ENCODE data around the gene C16orf95. TPM values are rescaled to one million over a fixed set of nuclear protein-coding genes. Genes with fewer than 3 reads are reported as not detected.

Gene C16orf95
- total and polyA plus RNA-seq, 4 donors, result 2.0 to 6.2 (median 4.6) TPM

DNA sequence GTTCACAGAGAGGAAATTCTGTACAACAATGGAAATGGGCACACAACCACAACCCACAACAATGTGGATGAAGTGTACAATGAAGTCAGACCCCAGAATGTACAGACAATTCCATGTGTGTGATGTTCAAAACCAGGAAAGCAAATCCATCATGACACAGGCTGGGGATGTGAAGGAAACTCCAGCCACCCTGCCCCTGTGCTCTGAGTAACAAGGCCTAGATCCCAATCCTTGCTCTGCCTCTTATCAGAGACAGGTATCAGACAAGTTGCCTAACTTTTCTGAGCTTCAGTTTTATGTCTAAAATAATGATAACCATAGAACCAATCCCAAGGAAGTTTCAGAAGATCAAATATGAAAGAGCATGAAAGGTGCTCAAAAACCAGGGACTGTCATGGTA is 1.8 kb upstream of the C16orf95 start:
- H3K4me3 ChIP-seq (ENCODE audit: low read depth in 1 of 3, low read length in 3 of 3), result no peak overlapping the region
- no peak overlapping the region for H3K9ac ChIP-seq (ENCODE audit: low read depth in 1 of 2, low read length in 2 of 2)
- no peaks in the 10 kb centered on the region for H3K36me3 ChIP-seq (ENCODE audit: control insufficient read depth in 4 of 4, insufficient read depth in 3 of 4, low read depth in 1 of 4, low read length in 3 of 4)
- H3K4me1 ChIP-seq (ENCODE audit: control insufficient read depth in 4 of 4, insufficient read depth in 4 of 4, low read length in 3 of 4), result peaks cover 2 to 17% (median 11%) of the 10 kb centered on the region in 4 donors
- H3K9me3 ChIP-seq (ENCODE audit: control insufficient read depth in 4 of 4, low read length in 3 of 4), result no peaks in the 10 kb centered on the region
- no peak overlapping the region for H3K27ac ChIP-seq (ENCODE audit: low read depth in 1 of 2, low read length in 2 of 2)
- TF ChIP-seq, protein P1, sequence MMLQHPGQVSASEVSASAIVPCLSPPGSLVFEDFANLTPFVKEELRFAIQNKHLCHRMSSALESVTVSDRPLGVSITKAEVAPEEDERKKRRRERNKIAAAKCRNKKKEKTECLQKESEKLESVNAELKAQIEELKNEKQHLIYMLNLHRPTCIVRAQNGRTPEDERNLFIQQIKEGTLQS (IDR thresholded peaks at IDR 0.05), result no peak
- TF ChIP-seq JUND (IDR thresholded peaks at IDR 0.05), result no peak
- TF ChIP-seq YY1 (IDR thresholded peaks at IDR 0.05), result no peak
- no peak for TF ChIP-seq TAF1 (conservative IDR thresholded peaks at IDR 0.05)
- TF ChIP-seq RXRA (IDR thresholded peaks at IDR 0.05), result no peak
- TF ChIP-seq, protein P2, sequence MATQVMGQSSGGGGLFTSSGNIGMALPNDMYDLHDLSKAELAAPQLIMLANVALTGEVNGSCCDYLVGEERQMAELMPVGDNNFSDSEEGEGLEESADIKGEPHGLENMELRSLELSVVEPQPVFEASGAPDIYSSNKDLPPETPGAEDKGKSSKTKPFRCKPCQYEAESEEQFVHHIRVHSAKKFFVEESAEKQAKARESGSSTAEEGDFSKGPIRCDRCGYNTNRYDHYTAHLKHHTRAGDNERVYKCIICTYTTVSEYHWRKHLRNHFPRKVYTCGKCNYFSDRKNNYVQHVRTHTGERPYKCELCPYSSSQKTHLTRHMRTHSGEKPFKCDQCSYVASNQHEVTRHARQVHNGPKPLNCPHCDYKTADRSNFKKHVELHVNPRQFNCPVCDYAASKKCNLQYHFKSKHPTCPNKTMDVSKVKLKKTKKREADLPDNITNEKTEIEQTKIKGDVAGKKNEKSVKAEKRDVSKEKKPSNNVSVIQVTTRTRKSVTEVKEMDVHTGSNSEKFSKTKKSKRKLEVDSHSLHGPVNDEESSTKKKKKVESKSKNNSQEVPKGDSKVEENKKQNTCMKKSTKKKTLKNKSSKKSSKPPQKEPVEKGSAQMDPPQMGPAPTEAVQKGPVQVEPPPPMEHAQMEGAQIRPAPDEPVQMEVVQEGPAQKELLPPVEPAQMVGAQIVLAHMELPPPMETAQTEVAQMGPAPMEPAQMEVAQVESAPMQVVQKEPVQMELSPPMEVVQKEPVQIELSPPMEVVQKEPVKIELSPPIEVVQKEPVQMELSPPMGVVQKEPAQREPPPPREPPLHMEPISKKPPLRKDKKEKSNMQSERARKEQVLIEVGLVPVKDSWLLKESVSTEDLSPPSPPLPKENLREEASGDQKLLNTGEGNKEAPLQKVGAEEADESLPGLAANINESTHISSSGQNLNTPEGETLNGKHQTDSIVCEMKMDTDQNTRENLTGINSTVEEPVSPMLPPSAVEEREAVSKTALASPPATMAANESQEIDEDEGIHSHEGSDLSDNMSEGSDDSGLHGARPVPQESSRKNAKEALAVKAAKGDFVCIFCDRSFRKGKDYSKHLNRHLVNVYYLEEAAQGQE (IDR thresholded peaks at IDR 0.05), result no peak
- no peak for TF ChIP-seq HNF4G (IDR thresholded peaks at IDR 0.05)
- no peak for TF ChIP-seq GABPA (IDR thresholded peaks at IDR 0.05 in 1 of 2, conservative IDR thresholded peaks at IDR 0.05 in 1 of 2)
- TF ChIP-seq, protein P3, sequence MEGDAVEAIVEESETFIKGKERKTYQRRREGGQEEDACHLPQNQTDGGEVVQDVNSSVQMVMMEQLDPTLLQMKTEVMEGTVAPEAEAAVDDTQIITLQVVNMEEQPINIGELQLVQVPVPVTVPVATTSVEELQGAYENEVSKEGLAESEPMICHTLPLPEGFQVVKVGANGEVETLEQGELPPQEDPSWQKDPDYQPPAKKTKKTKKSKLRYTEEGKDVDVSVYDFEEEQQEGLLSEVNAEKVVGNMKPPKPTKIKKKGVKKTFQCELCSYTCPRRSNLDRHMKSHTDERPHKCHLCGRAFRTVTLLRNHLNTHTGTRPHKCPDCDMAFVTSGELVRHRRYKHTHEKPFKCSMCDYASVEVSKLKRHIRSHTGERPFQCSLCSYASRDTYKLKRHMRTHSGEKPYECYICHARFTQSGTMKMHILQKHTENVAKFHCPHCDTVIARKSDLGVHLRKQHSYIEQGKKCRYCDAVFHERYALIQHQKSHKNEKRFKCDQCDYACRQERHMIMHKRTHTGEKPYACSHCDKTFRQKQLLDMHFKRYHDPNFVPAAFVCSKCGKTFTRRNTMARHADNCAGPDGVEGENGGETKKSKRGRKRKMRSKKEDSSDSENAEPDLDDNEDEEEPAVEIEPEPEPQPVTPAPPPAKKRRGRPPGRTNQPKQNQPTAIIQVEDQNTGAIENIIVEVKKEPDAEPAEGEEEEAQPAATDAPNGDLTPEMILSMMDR (IDR thresholded peaks at IDR 0.05; ENCODE audit: low read depth, low read length, missing input control), result no peak
- no peak for TF ChIP-seq SP1 (IDR thresholded peaks at IDR 0.05)
- TF ChIP-seq, protein P4, sequence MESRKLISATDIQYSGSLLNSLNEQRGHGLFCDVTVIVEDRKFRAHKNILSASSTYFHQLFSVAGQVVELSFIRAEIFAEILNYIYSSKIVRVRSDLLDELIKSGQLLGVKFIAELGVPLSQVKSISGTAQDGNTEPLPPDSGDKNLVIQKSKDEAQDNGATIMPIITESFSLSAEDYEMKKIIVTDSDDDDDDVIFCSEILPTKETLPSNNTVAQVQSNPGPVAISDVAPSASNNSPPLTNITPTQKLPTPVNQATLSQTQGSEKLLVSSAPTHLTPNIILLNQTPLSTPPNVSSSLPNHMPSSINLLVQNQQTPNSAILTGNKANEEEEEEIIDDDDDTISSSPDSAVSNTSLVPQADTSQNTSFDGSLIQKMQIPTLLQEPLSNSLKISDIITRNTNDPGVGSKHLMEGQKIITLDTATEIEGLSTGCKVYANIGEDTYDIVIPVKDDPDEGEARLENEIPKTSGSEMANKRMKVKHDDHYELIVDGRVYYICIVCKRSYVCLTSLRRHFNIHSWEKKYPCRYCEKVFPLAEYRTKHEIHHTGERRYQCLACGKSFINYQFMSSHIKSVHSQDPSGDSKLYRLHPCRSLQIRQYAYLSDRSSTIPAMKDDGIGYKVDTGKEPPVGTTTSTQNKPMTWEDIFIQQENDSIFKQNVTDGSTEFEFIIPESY (IDR thresholded peaks at IDR 0.05), result no peak
- no peak for TF ChIP-seq NR2F2 (IDR thresholded peaks at IDR 0.05)
- TF ChIP-seq FOXA2 (IDR thresholded peaks at IDR 0.05), result no peak
- TF ChIP-seq HNF4A (conservative IDR thresholded peaks at IDR 0.05), result no peak
- no peak for DNase-seq (ENCODE audit: low spot score)
- H3K27me3 ChIP-seq (ENCODE audit: control insufficient read depth in 4 of 4, insufficient read depth in 4 of 4, low read length in 3 of 4), result no peaks in the 10 kb centered on the region

DNA sequence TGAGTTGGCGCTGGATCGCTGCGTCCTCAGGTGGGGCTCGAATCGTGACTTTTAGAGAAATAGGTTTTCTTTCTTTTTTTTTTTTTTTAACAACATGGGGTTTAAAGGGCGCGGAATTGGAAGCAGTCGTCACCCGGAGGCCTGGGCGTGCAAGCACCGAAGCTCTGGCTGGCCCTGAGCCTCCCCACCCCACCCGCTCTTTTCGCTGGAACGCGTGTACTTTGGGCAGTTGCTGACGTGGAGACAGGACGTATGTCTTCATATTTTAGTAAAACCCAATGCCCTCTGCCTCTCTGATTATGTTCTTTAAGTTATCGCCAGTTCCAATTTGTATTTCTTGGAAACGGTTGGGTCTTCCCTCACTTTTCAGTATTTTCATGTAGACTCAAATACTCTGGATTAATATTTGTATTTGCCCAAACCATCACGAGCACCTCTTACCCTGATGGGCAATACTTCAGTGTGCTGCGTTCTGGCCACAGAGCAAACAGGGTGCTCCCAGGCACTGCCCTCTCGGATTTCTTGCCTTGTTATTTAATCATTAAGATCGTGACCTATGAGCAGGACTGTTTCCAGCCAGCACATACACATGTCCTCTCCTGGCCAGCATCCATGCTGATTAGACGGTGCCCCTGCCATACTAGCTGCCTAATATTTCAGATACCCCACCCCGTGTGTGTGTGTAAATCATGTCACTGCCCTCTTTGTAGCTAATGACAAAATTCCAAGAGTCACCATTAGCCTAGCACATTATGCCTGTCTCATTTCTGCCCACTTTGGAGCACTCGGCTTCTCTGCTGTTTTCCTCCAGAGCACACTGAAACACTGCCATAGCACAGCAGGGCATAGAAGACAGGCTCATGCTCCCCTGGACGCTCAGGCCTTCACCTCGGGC is 805 bp upstream of the C16orf95 start:
- Histone ChIP-seq H3K36me3 (ENCODE audit: control insufficient read depth in 4 of 4, insufficient read depth in 3 of 4, low read depth in 1 of 4, low read length in 3 of 4) (no peaks in the 10 kb centered on the region), H3K27ac (ENCODE audit: low read depth in 1 of 2, low read length in 2 of 2) (peak overlapping the region; percentile 86 to 89)
- peak; percentile 4 to 12 for TF ChIP-seq RAD21 (IDR thresholded peaks at IDR 0.05)
- no peak for TF ChIP-seq HNF4G (IDR thresholded peaks at IDR 0.05)
- TF ChIP-seq, protein P2 (IDR thresholded peaks at IDR 0.05), result no peak
- TF ChIP-seq SP1 (IDR thresholded peaks at IDR 0.05), result peak; percentile 58
- TF ChIP-seq, protein P1 (IDR thresholded peaks at IDR 0.05), result no peak
- TF ChIP-seq, protein P4 (IDR thresholded peaks at IDR 0.05), result no peak
- TF ChIP-seq JUND (IDR thresholded peaks at IDR 0.05), result no peak
- no peak for TF ChIP-seq FOXA1 (IDR thresholded peaks at IDR 0.05)
- peak; percentile 38 to 64 for TF ChIP-seq RXRA (IDR thresholded peaks at IDR 0.05)
- TF ChIP-seq GABPA (IDR thresholded peaks at IDR 0.05 in 1 of 2, conservative IDR thresholded peaks at IDR 0.05 in 1 of 2), result no peak

More for the DNA sequence above, 805 bp upstream of the C16orf95 start:
- 7% methylated on average over 28 of the region's 28 CpGs for WGBS
- no peaks in the 10 kb centered on the region for H3K27me3 ChIP-seq (ENCODE audit: control insufficient read depth in 4 of 4, insufficient read depth in 4 of 4, low read length in 3 of 4)
- H3K4me1 ChIP-seq (ENCODE audit: control insufficient read depth in 4 of 4, insufficient read depth in 4 of 4, low read length in 3 of 4), result peaks cover 2 to 17% (median 11%) of the 10 kb centered on the region in 4 donors
- no peaks in the 10 kb centered on the region for H3K9me3 ChIP-seq (ENCODE audit: control insufficient read depth in 4 of 4, low read length in 3 of 4)
- H3K9ac ChIP-seq (ENCODE audit: low read depth in 1 of 2, low read length in 2 of 2), result peak overlapping the region; percentile 83 to 86
- DNase-seq (ENCODE audit: low spot score), result peak; percentile 64
- peak overlapping the region; percentile 62 to 92 (median 81) for H3K4me3 ChIP-seq (ENCODE audit: low read depth in 1 of 3, low read length in 3 of 3)

All from liver (tissue), 9 donors.